ENCODE data around the gene FAM200B.

FAM200B gene

DNA sequence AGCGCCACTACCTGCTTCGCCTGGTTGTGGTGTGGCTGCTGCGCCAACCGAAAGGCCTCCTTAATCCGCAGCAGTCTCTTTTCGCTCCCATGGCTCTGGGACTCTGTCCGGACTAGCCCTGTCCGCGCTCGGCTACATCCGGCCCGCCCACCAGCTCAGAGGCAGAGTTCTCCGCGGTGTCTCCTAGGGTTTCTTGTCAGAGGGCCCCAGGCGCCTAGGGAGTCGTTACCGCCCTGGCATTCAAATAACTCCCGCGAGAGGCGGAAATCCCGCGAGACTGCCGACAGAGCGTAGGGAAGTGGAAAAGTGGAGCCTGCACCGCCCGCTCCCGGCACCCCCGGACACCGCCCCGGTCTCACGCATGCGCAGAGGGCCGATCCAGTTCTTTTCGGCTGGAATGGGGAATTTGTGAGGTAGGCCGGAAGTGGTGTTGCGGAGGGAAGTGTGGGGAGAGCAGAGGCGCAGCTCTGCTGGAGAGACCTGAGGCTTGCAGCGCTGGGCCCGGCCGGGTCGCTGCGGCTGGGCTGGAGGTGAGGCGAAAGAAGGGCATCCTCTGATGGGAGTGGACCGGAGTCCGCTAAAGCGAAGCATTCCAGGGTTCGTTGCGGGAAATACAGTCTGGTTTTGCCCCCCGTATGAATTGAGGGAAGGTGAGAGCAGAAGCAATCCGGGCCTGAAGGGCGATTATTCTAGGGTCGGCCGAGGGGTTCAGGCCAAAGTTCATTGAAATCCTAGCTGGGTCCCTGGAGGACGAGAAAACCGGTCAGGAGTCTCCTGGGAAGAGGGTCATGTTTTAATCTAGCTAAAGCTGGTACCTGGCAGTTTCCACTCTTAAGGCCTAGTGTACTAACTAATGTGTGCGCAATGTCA is at the start of gene FAM200B:
FAM200B (plus strand) TSS at position 456 of the 870 bp plus-strand sequence. CDS start 5,151 bp downstream, outside the sequence.
- DNase-seq, result peak; percentile 99 to 100

DNA sequence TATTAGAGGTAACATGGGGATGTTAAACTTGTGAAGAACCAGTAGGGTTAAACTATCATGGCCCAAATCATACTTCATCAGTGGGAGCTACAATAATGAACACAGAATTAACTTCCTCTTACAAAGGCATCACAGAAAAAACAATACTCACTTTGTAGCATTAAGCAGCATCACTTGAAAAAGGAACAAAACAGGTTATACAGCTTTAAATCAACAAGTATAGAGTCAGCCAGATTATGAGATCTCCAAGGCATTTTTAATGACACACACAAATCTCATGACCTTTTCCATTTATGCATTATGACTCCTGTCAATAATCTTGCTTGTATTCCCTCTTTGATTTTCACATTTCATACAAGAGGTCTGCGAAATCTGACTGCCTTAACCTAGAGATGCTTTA is 44.8 kb upstream of the FAM200B start:
- DNase-seq, result no peak

DNA sequence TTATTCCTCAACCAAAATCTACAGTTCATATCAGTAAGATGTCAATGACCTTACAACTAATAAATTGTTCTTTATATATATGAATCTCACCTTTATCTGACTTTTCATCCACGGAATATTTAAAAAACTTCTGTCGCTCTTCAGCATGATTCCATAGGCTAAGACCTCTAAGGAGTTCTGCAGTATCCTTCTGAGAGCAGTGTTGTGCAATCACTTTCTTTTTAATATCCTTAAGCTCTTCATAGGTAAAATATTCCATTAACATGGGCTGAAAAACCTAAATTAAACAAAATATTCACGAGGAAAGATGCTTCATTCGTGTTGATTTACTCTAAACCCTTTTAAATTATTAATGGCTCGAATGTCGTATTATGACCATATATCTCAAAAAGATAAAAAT is 43.2 kb upstream of the FAM200B start:
- no peak for DNase-seq

DNA sequence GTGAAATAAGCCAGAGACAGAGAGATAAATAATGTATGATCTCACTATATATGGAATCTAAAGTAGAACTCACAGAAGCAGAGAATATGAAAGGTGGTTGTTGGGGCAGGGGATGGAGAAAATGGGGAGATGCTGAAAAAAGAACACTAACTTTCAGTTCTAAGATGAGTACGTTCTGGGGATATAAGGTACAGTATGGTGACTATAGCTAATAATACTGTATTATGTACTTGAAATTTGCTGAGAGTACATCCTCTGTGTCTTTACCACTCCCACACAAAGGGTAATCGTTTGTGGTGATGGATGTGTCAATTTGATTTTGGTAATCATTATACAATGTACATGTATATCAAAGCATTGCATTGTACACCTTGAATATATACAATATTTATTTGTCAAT is 33.0 kb upstream of the FAM200B start:
- no peak for DNase-seq

DNA sequence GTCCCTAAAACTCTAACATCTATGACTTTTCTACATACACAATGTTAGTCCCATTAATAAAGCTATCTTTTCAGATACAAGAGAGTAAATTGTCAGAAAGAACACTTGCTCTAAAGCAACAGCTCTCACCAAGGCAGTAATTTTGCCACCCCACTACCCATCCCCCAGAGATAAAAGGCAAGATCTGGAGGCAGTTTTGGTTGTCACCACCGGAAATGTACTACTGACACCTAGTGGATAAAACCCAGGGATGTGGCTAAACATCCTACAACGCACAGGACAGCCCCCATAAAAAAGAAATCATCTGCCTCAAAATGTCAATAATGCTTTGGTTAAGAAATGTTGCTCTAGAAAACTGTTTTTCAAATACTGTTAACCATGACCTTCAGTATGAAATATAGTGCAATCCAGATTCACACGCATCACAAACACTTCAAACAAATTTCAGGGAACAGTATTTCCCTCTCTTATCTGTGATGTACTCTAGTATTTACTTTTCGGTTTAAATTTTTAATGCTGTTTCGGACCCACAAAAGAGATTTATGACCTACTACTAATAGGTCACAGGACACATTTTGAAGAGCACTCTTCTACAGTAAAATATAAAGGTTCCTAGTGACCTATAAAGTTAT is 31.6 kb upstream of the FAM200B start:
- DNase-seq, result peak; percentile 71 to 83

DNA sequence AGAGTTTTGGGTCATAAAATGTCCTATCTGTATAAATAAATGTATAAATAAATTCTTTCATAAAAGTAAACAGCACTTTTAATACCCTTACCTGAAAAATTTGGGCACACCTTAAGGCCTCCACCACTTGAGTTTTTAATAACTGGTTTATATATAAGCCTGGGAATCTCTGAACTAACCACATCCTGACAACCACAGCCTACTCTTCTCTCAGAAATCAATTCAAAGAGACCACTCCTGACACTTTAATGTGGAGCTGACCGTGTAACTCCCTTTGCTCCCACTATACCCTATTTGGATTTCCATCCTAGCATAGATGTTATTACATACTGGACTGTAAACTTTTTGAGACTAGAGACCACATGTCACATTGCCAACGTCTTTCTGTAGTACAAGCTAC is 30.0 kb upstream of the FAM200B start:
- DNase-seq, result no peak

DNA sequence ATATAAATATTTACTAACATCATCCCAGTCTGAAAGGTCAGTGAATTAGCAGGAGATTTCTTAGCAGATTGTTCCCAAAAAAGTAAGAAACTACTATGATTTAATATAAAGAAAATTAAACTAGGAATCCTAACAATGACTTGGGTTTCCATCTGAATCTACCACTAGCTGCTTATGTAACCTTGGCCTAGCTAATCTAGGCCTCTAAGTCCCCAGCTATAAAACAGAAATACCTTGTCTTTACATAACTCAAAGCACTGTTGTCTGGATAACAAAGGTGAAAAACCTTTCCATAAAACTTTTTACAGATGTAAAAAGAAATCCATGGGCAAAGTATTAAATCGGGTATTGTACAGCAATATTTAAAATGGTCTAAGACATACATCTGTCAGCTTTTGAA is 29.4 kb upstream of the FAM200B start:
- DNase-seq, result no peak

DNA sequence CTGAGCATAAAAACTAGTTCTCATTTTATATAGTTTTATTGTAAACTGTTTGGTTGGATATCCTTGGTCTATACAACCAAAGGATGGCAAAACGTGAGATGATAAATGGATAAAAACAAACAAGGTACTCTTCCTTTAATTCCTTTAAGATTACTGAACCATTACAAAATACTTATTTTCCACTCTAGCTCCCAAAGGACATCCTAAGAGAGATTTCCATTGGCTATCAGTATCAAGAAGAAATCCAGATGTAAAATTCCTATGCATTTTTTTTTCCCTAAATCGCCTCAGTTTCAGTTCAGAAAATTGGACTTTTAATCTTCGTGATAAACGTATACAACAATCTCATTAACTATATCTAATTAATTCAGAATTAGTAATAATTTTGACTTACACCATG is 28.8 kb upstream of the FAM200B start:
- DNase-seq, result no peak

DNA sequence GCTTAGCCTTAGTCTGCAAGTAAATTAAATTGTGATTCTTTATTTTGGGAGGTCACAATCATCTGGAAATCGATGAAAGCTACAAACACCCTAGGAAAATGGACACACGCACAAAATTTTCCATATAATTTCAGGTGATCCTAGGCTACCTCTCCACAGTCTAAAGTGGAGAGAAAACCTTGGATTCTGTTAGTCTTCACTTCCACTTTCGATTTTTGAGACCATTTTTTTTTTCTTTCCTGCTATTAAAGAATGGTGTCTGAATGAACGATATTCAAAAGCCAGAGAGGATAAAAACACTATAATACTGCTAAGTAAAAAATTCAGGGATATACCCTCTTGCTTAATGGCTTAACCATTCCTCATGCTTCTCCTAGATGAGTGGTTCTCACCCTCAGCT is 28.2 kb upstream of the FAM200B start:
- no peak for DNase-seq

DNA sequence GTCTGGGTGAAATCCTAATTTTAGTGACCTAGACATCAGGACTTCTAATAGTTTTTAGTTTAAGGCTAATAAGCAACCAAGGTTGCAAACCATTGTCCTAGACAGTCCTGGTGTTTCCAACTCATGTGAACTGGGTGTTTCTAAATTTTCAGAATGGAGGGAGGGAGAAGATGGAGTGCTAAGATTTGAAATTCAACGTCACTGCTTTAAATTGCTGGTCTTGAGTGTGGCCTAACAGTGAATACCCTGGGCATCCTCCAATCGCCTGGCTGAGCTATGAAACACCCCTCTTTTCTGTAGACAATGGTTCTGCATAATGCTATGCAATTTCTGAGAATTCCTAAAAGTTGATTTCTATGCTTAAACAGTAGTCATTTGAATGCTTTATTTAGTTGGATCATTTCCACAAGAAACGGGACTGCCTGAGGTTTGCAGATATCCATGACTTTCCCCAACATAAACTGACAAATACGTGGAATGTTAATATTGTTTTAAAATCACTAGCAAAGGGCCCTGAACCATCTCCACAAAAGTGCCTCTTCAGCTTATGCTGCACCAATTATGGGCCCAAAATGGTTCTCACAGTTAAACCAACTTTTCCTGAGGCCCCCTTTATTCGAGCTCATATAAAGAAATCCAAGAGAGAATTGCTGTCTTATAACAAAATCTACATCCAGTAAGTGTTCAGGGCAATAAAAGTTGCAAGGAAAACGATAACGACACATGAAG is 27.6 kb upstream of the FAM200B start:
- DNase-seq, result peak in 1 of 2 experiments; percentile 53

DNA sequence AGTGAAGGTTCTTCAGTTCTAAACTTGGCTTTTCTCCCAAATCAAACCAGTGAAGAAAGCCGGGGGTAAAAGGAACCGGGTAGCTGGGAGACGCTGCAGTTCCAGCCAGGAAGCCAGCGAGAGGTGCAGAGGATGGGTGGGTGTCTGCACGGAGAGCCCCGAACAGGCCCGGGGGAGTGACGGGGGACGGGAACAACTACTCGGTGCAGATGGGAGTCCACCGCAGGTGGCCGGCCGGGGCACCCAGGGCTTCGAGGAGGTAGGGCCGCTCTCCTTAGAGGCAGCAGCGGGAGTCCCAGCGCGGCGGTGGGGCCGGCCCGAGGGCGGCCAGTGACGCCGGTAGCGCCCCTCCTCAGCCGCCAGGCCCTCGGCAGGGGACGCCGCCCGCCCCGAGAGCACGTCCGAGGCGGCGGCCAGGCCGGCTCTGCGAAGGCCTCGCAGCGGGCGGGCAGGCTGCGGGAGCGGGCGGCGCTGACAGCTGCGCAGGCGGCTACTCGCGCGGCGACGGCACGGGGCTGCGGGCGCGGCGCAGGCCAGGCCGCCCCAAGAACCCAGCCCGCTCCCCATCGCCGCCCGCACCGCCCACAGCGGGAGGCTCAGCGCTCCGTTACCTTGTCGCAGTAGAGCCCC is 26.9 kb upstream of the FAM200B start:
- peak; percentile 60 to 78 for DNase-seq

DNA sequence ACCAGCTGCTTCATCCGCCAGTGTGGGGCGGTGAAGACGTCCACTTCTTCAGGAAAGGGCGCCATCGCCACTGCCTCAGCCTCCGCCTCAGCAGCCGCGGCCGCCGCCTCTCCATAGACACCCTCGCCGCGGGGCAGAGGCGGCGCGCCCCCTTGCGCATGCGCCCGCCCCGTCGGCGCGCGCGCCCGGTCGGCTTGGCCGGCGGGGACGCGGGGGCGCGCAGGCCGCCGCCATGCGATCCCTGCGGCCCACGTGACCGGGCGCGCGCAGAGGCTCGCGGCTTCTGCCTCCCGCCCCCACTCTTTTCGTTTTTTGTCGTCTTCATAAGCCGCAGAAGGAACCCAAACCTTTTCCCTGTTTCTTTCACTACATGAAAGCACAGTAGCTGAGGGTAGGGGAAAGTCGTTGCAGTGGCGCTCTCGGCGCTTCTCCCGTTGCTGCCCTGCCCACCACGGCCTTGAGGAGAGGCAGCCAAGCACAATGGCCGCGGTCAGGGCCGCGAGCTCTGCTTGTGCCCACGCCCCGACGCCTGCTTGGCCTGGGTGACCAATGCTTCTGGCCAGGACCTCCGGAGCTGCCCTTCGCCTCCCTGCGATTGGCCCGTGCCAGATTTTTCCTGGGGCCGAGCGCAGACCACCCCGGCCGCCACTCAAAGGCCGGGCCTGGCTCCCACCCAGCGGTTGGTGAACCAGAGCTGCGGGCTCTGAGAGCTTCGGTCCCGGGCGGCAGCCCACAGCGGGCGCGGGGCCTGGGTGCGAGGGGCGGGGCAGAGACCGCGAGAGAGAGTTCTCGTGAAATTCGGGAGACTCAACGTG is 26.2 kb upstream of the FAM200B start, which contains the start of gene FBXL5:
FBXL5 (minus strand) TSS at position 135 of the 815 bp plus-strand sequence; CDS start at position 65, 70 bp downstream.
- peak; percentile 88 to 93 for DNase-seq

DNA sequence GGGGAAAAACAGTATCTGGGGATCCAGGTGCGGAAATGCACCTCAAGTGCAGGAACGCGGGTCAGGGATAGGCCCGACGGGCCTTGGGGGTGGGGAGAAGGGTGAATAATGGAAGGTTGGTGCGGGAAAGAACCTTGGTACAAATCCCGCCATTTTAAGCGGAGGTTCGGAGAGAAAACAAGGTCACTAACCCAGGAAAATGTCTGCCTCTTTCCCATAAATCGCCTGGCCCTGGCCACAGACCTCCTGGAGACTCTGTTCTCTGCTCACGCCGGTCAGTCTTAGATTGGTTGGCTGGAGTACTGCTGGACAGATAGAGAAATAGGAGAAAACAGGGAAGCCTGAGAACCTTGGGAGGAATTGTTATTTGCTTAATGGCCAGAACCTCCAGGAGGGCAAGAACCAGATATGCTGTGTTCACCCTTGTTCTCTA is 25.6 kb upstream of the FAM200B start:
- no peak for DNase-seq

DNA sequence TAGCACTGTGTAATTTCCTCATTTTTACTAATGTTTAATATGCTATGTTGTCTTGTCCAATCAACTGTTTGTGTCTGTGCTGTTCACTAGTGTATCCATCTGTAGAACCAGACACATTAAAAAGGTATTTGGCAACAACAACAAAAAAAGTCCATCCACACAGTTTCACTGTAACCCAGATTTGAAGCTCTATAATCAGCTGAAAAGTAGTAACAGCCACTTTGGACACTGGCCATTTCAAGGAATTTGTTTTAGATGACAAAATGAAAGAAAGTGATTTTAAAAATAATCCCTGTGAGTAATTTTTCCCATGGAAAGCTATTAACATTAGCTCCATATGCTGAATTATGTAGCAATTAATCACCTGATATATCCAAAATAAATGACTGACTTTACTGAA is 24.3 kb upstream of the FAM200B start:
- no peak for DNase-seq

DNA sequence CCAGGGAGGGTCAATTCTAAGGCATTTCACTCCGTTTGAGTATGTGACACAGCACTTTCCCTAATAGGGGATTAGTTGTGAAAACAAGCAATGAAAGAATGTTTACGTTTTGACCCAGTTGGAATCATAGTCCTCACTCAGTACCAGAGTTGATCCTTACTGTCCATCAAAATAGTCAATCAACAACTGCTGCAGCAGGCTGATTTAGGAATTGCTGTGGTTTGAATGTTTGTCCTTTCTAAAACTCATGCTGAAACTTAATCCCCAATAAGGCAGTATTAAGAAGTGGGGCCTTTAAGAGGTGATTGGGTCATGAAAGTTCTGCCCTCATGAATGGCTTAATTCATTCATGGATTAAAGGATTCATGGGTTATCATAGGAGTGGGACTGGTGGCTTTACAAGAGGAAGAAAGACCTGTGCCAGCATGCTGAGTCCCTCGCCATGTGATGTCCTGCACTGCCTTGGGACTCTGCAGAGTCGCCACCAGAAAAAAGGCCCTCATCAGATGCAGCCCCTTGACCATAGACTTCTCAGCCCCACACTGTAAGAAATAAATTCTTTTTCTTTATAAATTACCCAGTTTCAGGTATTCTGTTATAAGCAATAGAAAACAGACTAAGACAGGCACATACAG is 23.4 kb upstream of the FAM200B start:
- DNase-seq, result no peak

DNA sequence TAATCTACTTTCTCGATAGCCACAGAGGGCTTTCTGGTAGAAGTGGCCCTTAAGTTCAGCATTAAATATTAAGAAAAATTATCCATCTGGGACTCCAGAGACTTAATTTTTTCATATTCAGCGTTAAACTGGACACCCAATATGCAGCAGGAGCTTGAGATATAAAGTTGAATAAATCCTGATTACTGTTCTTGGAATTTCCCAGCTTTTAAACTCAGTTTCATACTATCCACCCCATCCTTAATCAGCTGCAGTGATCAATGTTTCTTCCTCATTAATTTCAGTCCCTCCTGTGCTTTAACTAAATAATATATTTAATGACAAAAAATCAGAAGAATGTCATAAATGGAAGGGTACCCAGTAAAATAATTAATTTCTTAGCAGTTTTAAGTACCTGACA is 22.8 kb upstream of the FAM200B start:
- no peak for DNase-seq

DNA sequence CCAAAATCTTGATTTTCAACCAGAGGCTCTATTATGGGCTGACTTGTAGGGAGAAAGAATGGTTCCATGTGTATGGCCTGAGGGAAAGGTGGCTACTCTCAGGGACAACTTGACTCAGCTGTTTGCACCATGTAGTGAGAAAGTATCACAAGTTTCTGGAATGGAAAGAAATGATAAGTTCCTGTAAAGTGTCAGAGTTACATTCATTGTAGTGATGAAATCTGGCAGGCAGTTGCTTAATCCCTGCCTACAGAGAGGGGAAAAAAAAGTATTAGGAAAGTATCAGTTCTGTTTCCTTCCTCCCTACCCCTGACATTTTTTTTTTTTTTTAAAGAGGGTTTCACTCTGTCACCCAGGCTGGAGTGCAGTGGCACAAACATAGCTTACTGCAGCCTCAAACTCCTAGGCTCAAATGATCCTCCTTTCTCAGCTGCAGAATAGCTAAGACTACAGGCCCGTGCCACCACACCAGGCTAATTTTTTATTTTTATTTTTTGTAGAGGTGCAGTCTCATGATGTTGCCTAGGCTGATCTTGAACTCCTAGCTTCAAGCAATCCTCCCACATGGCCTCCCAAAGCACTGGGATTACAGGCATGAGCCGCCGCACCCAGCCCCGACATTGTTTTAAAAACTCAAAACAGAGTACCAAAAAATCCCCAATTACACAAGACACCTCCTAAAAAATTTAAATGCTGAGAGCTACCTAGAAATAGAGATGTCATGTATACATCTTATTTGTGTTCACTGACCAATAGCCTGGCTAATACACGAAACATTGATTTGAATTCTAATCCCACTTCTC is 21.7 kb upstream of the FAM200B start:
- DNase-seq, result no peak

DNA sequence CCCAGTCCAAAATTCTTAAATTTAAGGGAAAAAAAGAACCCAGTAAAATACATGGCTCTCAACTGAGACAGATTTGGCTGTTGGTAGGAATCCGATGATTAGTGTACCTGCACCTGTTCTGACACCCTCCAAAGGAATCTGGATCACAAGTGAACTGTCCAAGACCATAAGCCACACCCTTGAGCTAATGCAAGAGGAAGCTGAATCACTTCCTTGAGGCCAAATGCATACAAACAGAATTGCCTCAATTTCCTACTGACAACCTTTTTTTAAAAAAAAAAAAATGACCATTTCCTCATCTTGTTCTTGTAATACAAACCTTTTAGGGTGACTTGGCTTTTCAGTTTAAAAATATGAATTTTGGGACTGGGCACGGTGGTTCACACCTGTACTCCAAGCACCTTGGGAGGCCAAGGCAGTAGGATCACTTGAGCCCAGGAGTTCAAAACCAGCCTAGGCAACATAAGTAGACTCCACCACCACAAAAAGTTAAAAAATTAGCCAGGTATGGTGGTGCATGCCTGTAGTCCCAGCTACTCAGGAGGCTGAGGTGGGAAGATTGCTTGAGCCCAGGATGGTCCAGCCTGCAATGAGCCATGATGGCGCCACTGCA is 15.8 kb upstream of the FAM200B start:
- no peak for DNase-seq

DNA sequence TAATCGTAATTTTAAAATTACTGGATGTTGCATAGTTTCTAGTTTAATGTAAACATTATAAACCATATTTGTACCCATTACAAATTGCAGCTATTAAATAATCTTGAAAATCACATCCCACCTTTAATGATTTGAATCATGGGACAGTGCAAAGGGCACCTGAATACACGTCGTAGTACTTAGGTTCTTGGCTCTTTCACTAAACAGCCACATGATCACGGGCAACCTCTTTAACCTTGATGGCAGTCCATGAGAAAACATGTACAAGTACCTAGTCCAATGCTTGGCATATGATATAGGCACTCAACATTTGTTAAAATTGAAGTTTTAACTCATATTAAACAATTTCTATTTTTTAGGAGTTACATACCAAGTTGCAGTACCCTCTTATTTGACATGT is 14.6 kb upstream of the FAM200B start:
- no peak for DNase-seq

Data from NCI-H2081 (cell line).